ENCODE data around the gene KIAA1755.

KIAA1755 gene

GRCh38 chr20:38229376-38230252 is 30.9 kb downstream of the KIAA1755 start:
- H3K4me3 ChIP-seq (ENCODE audit: low read depth in 1 of 5, low read length in 5 of 5) = no peak overlapping the region
- peaks cover 0 to 10% (median 8%) of the 10 kb centered on the region in 5 donors for H3K9me3 ChIP-seq (ENCODE audit: control insufficient read depth in 5 of 5, low read length in 5 of 5)
- H3K27me3 ChIP-seq (ENCODE audit: control insufficient read depth in 5 of 5, insufficient read depth in 4 of 5, low read length in 5 of 5) = peaks cover 0 to 5% (median 0%) of the 10 kb centered on the region in 5 donors
- no peaks in the 10 kb centered on the region for H3K36me3 ChIP-seq (ENCODE audit: control insufficient read depth in 5 of 5, insufficient read depth in 5 of 5, low read length in 5 of 5)
- H3K4me1 ChIP-seq (ENCODE audit: control insufficient read depth in 5 of 5, insufficient read depth in 5 of 5, low read length in 5 of 5) = peaks cover 0 to 7% (median 6%) of the 10 kb centered on the region in 5 donors
- no peak overlapping the region for H3K27ac ChIP-seq (ENCODE audit: low read depth, low read length)
- no peak overlapping the region for H3K9ac ChIP-seq (ENCODE audit: low read length in 5 of 5)

- peaks cover 0 to 7% (median 6%) of the 10 kb centered on the region in 5 donors for H3K4me1 ChIP-seq (ENCODE audit: control insufficient read depth in 5 of 5, insufficient read depth in 5 of 5, low read length in 5 of 5)
- peaks cover 0 to 5% (median 0%) of the 10 kb centered on the region in 5 donors for H3K27me3 ChIP-seq (ENCODE audit: control insufficient read depth in 5 of 5, insufficient read depth in 4 of 5, low read length in 5 of 5)
- no peak overlapping the region for H3K4me3 ChIP-seq (ENCODE audit: low read depth in 1 of 5, low read length in 5 of 5)
- no peak overlapping the region for H3K27ac ChIP-seq (ENCODE audit: low read depth, low read length)
- H3K9me3 ChIP-seq (ENCODE audit: control insufficient read depth in 5 of 5, low read length in 5 of 5) = peaks cover 0 to 10% (median 8%) of the 10 kb centered on the region in 5 donors
- no peaks in the 10 kb centered on the region for H3K36me3 ChIP-seq (ENCODE audit: control insufficient read depth in 5 of 5, insufficient read depth in 5 of 5, low read length in 5 of 5)
- H3K9ac ChIP-seq (ENCODE audit: low read length in 5 of 5) = no peak overlapping the region
These were observed 32.1 kb downstream of the KIAA1755 start for GRCh38 chr20:38228436-38228835.

GRCh38 chr20:38227420-38228360 is 32.8 kb downstream of the KIAA1755 start:
- H3K27ac ChIP-seq (ENCODE audit: low read depth, low read length) = no peak overlapping the region
- no peaks in the 10 kb centered on the region for H3K36me3 ChIP-seq (ENCODE audit: control insufficient read depth in 5 of 5, insufficient read depth in 5 of 5, low read length in 5 of 5)
- no peak overlapping the region for H3K4me3 ChIP-seq (ENCODE audit: low read depth in 1 of 5, low read length in 5 of 5)
- peaks cover 0 to 10% (median 8%) of the 10 kb centered on the region in 5 donors for H3K9me3 ChIP-seq (ENCODE audit: control insufficient read depth in 5 of 5, low read length in 5 of 5)
- H3K27me3 ChIP-seq (ENCODE audit: control insufficient read depth in 5 of 5, insufficient read depth in 4 of 5, low read length in 5 of 5) = peaks cover 0 to 5% (median 0%) of the 10 kb centered on the region in 5 donors
- H3K9ac ChIP-seq (ENCODE audit: low read length in 5 of 5) = no peak overlapping the region
- H3K4me1 ChIP-seq (ENCODE audit: control insufficient read depth in 5 of 5, insufficient read depth in 5 of 5, low read length in 5 of 5) = peaks cover 0 to 7% (median 6%) of the 10 kb centered on the region in 5 donors

GRCh38 chr20:38226553-38226952 is 34.0 kb downstream of the KIAA1755 start:
- peaks cover 0 to 2% (median 1%) of the 10 kb centered on the region in 5 donors for H3K4me1 ChIP-seq (ENCODE audit: control insufficient read depth in 5 of 5, insufficient read depth in 5 of 5, low read length in 5 of 5)
- H3K4me3 ChIP-seq (ENCODE audit: low read depth in 1 of 5, low read length in 5 of 5) = no peak overlapping the region
- no peak overlapping the region for H3K27ac ChIP-seq (ENCODE audit: low read depth, low read length)
- no peaks in the 10 kb centered on the region for H3K36me3 ChIP-seq (ENCODE audit: control insufficient read depth in 5 of 5, insufficient read depth in 5 of 5, low read length in 5 of 5)
- peaks cover 0 to 5% (median 0%) of the 10 kb centered on the region in 5 donors for H3K27me3 ChIP-seq (ENCODE audit: control insufficient read depth in 5 of 5, insufficient read depth in 4 of 5, low read length in 5 of 5)
- no peak overlapping the region for H3K9ac ChIP-seq (ENCODE audit: low read length in 5 of 5)
- peaks cover 0 to 10% (median 8%) of the 10 kb centered on the region in 5 donors for H3K9me3 ChIP-seq (ENCODE audit: control insufficient read depth in 5 of 5, low read length in 5 of 5)

GRCh38 chr20:38225900-38226263 is 34.7 kb downstream of the KIAA1755 start:
- Histone ChIP-seq H3K36me3 (ENCODE audit: control insufficient read depth in 5 of 5, insufficient read depth in 5 of 5, low read length in 5 of 5) (no peaks in the 10 kb centered on the region), H3K4me3 (ENCODE audit: low read depth in 1 of 5, low read length in 5 of 5) (no peak overlapping the region), H3K9ac (ENCODE audit: low read length in 5 of 5) (no peak overlapping the region), H3K4me1 (ENCODE audit: control insufficient read depth in 5 of 5, insufficient read depth in 5 of 5, low read length in 5 of 5) (peaks cover 0 to 2% (median 0%) of the 10 kb centered on the region in 5 donors), H3K27me3 (ENCODE audit: control insufficient read depth in 5 of 5, insufficient read depth in 4 of 5, low read length in 5 of 5) (peaks cover 0 to 5% (median 0%) of the 10 kb centered on the region in 5 donors), H3K27ac (ENCODE audit: low read depth, low read length) (no peak overlapping the region), H3K9me3 (ENCODE audit: control insufficient read depth in 5 of 5, low read length in 5 of 5) (peaks cover 0 to 10% (median 8%) of the 10 kb centered on the region in 5 donors)

GRCh38 chr20:38225240-38225899 is 35.2 kb downstream of the KIAA1755 start:
- Histone ChIP-seq H3K27me3 (ENCODE audit: control insufficient read depth in 5 of 5, insufficient read depth in 4 of 5, low read length in 5 of 5) (peaks cover 0 to 9% (median 0%) of the 10 kb centered on the region in 5 donors), H3K4me1 (ENCODE audit: control insufficient read depth in 5 of 5, insufficient read depth in 5 of 5, low read length in 5 of 5) (peaks cover 0 to 4% (median 0%) of the 10 kb centered on the region in 5 donors), H3K27ac (ENCODE audit: low read depth, low read length) (no peak overlapping the region), H3K9ac (ENCODE audit: low read length in 5 of 5) (no peak overlapping the region), H3K36me3 (ENCODE audit: control insufficient read depth in 5 of 5, insufficient read depth in 5 of 5, low read length in 5 of 5) (no peaks in the 10 kb centered on the region), H3K9me3 (ENCODE audit: control insufficient read depth in 5 of 5, low read length in 5 of 5) (peaks cover 0 to 10% (median 8%) of the 10 kb centered on the region in 5 donors), H3K4me3 (ENCODE audit: low read depth in 1 of 5, low read length in 5 of 5) (no peak overlapping the region)

- Histone ChIP-seq H3K9me3 (ENCODE audit: control insufficient read depth in 5 of 5, low read length in 5 of 5) (peaks cover 0 to 10% (median 8%) of the 10 kb centered on the region in 5 donors), H3K36me3 (ENCODE audit: control insufficient read depth in 5 of 5, insufficient read depth in 5 of 5, low read length in 5 of 5) (no peaks in the 10 kb centered on the region), H3K4me3 (ENCODE audit: low read depth in 1 of 5, low read length in 5 of 5) (no peak overlapping the region), H3K27me3 (ENCODE audit: control insufficient read depth in 5 of 5, insufficient read depth in 4 of 5, low read length in 5 of 5) (peaks cover 0 to 9% (median 0%) of the 10 kb centered on the region in 5 donors), H3K27ac (ENCODE audit: low read depth, low read length) (no peak overlapping the region), H3K9ac (ENCODE audit: low read length in 5 of 5) (no peak overlapping the region), H3K4me1 (ENCODE audit: control insufficient read depth in 5 of 5, insufficient read depth in 5 of 5, low read length in 5 of 5) (peaks cover 0 to 4% (median 0%) of the 10 kb centered on the region in 5 donors)
These were observed 36.0 kb downstream of the KIAA1755 start for GRCh38 chr20:38224531-38224930.

GRCh38 chr20:38223743-38224100 is 36.8 kb downstream of the KIAA1755 start:
- Histone ChIP-seq H3K27me3 (ENCODE audit: control insufficient read depth in 5 of 5, insufficient read depth in 4 of 5, low read length in 5 of 5) (peaks cover 0 to 5% (median 0%) of the 10 kb centered on the region in 5 donors), H3K36me3 (ENCODE audit: control insufficient read depth in 5 of 5, insufficient read depth in 5 of 5, low read length in 5 of 5) (no peaks in the 10 kb centered on the region), H3K4me1 (ENCODE audit: control insufficient read depth in 5 of 5, insufficient read depth in 5 of 5, low read length in 5 of 5) (peaks cover 0 to 4% (median 0%) of the 10 kb centered on the region in 5 donors), H3K27ac (ENCODE audit: low read depth, low read length) (no peak overlapping the region), H3K9me3 (ENCODE audit: control insufficient read depth in 5 of 5, low read length in 5 of 5) (peaks cover 0 to 10% (median 8%) of the 10 kb centered on the region in 5 donors), H3K9ac (ENCODE audit: low read length in 5 of 5) (no peak overlapping the region), H3K4me3 (ENCODE audit: low read depth in 1 of 5, low read length in 5 of 5) (no peak overlapping the region)

GRCh38 chr20:38222923-38223742 is 37.4 kb downstream of the KIAA1755 start:
- no peak overlapping the region for H3K9ac ChIP-seq (ENCODE audit: low read length in 5 of 5)
- no peak overlapping the region for H3K27ac ChIP-seq (ENCODE audit: low read depth, low read length)
- no peaks in the 10 kb centered on the region for H3K36me3 ChIP-seq (ENCODE audit: control insufficient read depth in 5 of 5, insufficient read depth in 5 of 5, low read length in 5 of 5)
- H3K9me3 ChIP-seq (ENCODE audit: control insufficient read depth in 5 of 5, low read length in 5 of 5) = peaks cover 0 to 10% (median 8%) of the 10 kb centered on the region in 5 donors
- H3K4me1 ChIP-seq (ENCODE audit: control insufficient read depth in 5 of 5, insufficient read depth in 5 of 5, low read length in 5 of 5) = peaks cover 0 to 4% (median 0%) of the 10 kb centered on the region in 5 donors
- H3K27me3 ChIP-seq (ENCODE audit: control insufficient read depth in 5 of 5, insufficient read depth in 4 of 5, low read length in 5 of 5) = peaks cover 0 to 7% (median 0%) of the 10 kb centered on the region in 5 donors
- no peak overlapping the region for H3K4me3 ChIP-seq (ENCODE audit: low read depth in 1 of 5, low read length in 5 of 5)

All from subcutaneous abdominal adipose tissue (tissue), 5 donors.